Left hindlimb (tissue), 1 donor: ENCODE measurements around the gene EXOSC2.

Experiments
- DNase-seq: peaks from one replicate; pipeline ENCODE4 v3.0.0-alpha.2; 2018

EXOSC2 gene

DNA sequence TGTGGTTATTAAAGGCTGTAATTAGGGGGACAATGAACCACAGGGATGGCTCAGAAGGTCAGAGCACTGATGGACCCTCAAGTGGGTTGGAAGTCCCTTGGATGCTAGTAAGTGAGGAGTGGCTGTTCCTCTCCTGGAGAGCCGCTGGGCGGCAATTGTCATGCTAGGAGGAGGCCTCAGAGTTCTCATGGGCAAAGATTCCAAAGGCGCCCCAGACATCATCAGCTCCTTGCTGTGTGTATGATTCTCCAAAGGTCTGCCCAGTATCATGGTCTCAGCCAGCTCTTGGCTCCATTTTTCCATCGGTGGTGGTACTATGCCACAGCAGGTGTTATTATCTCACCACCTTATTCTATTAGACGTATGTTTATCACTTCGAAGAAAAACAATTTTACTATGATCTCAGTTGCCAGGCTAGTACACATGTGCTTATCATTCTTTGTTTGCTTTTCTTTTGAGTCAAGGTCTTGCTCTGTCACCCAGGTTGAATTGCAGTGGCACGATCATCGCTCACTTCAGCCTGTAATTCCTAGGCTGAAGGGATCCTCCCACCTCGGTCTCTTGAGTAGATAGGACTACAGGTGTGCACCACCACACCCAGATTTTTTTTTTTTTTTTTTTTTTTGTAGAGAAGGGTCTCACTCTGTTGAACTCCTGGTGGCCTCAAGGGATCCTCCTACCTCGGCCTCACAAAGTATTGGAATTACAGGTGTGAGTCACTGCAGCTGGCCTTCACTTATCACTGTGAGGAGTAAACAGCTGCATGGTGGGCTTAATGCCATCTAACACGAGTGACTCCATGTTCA is 46.8 kb downstream of the EXOSC2 start:
- DNase-seq = no peak

DNA sequence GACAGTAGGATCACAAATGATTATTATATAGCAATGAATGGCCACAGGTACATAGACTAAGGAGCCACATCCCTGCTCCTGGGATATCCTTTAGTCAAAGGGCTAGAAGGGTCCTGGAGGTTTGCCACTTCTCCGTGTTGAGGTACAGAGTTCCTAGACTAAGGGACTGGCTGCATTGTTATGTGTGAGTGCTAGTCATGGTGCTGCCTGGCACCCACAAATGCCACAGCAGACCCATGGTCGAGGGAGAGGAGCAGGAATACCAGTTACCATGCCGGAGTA is 47.4 kb downstream of the EXOSC2 start:
- no peak for DNase-seq

DNA sequence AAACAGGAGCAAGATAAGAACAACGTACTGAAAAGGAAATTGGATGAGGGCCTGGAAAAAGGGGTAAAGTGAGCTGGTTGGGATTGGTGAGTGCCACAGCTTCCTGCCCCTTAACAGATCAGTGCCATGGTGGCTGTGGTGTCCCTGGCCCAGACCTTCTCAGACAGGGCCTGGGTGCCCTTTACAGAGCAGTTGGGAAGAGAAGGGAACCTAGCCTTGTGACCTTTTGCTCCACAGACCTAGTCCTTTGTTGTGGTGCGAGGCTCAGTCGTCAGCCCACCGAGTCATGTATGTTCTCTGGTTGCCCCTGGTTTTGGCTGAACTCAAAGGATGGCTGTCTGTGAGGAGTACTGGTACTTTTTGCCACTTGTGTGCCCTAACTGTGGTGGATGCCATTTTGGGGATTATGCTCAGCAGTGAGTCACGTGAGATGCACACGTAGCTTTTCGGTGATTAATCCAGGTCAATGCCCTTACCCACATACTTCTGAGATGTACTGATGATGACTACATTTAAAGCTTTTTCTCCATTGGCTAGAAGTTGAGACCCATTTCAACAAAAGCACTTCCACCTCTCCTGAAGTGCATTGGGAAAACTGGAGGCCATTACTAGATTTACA is 48.4 kb downstream of the EXOSC2 start:
- DNase-seq = no peak

DNA sequence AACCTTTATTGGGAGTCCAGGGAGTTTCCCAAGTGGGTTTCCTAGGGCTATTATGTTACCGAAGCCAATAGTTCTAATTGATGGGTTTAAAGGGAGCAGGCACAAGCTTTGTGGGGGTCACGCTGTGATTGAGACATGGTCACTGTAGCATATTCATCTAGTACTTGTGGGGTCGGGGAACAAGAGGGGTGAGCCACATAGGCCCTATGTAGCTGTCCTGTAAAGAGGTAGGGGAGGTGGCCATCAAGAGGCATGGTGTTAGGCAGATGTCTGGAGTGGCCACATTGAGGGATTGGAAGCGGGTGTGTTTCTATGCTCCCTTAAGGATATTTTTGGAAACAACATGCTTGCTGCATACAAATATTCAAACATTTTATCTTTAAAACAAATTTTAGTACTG is 50.1 kb downstream of the EXOSC2 start:
- DNase-seq = no peak

DNA sequence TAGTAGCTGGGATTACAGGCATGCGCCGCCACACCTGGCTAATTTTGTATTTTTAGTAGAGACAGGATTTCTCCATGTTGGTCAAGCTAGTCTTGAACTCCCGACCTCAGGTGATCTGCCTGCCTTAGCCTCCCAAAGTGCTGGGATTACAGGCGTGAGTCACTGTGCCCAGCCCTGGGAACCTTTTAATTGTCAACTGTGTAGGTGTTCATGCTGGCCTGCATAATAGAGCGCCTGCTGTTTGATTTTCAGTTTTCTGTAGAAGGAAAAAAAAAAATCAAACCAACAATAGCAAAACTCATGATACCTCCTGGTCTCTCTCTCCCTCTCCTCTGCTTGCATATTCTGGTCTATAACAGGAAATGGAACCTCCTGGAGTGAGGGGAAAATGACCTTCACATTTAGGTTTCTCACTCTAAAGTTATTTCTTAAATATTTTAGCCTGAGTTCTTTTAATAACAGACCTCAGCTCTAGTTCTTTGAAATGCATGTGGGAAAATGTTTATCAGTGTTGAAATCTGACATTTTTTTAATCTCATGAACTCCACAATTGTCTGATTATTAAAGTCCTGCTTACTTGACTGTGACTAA is 51.7 kb downstream of the EXOSC2 start:
- no peak for DNase-seq

DNA sequence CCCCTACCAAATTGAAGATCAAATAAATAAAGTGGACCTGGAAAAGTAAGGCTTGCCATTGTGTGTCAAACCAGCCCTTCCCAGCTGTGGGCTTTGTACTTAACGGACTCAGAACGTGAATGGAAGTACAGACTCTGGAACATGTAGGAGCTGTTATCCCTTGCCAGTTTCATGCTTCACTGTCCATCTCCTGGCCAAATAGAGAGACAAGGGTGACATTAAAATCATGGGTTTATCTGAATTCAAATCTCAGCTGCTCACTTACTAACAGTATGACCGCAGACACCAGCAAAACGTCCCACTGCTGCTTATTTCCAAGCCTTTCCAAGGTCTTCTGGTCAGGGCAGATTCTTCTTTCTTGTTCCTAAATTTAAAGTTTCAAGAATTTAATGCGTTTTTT is 52.2 kb downstream of the EXOSC2 start:
- DNase-seq = no peak

DNA sequence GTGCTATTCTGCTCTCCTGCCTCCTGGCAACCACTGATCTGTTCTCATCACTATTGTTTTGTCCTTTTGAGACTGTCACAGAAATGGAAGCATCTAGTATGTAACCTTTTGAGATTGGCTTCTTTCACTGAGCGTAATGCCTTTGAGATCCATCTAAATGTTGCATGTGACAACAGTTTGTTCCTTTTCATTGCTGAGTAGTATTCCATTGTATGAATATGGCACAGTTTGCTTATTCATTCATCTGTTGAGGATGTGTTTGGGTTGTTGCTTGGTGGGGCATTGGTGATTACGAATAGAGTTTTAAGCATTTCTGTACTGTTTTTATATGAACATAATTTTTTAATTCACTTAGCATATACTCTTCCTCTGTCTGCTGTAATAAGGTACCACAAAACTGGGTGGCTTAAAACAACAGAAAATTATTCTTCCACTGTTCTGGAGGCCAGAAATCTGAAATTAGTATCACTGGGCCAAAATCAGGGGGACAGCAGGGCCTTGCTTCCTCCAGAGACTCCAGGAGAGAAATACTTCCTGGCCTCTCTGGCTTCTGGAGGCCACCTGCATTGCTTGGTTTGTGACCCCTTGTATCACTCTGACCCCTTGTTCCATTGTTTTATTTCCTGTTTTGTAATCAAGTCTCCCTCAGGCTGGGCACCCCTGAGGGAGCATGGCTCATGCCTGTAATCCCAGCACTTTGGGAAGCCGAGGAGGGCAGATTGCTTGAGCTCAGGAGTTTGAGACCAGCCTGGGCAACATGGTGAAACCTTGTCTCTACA is 53.0 kb downstream of the EXOSC2 start:
- DNase-seq = no peak

DNA sequence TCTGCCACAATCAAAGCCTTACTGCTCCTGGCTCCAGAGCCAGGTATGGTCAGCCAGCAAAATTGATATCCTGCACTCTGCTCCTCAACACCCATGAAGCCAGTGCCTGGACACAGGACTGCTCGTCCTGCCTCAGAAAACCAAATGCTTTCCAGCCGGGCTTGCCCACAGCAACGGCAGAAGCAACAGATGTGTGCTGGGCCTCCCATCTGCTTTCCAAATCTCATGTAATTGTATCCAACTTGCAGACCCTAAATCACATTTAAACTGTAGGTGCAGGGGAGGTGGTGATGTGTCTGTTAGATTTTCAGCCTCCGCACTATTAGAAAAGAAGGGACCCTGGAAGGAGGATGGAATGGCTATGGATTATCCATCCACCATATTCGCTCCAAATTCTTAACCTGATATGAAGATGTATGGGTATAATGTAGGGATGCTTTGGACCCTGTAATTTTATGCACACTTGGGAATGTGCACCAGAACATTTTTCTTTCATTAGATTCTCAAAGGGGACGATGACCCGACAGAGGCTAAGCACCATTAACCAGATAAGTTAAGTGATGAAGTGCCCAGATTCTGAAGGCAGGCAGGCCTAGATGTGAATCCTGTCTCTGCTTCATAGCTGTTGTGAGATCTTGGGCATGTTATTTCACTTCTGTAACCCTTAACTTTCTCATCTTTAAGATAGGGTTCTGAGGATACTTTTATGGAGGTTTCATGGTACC is 58.2 kb downstream of the EXOSC2 start:
- DNase-seq = no peak
